GM12865 (cell line): Measurements from ENCODE around the gene FOXO6.
A peak's percentile ranks its signal among the peaks of the same experiment; 100 is the strongest.

Source experiments
- DNase-seq: peaks from one replicate; pipeline ENCODE4 v3.0.0; 2010; ENCODE audit warnings: low read depth
- H3K4me3 ChIP-seq: 2 replicates; pipeline ENCODE4 v1.5.1; 2011; ENCODE audit warnings: mild to moderate bottlenecking, low read depth, low read length, control low read depth
- TF ChIP-seq, protein P1 (sequence below): IDR thresholded peaks from 2 replicates; pipeline ENCODE4 v1.5.1; 2011; ENCODE audit warnings: low read length, control low read depth, low read depth, inconsistent platforms; ENCODE audit not compliant: insufficient read depth; ENCODE audit errors: missing control alignments

FOXO6 gene

DNA sequence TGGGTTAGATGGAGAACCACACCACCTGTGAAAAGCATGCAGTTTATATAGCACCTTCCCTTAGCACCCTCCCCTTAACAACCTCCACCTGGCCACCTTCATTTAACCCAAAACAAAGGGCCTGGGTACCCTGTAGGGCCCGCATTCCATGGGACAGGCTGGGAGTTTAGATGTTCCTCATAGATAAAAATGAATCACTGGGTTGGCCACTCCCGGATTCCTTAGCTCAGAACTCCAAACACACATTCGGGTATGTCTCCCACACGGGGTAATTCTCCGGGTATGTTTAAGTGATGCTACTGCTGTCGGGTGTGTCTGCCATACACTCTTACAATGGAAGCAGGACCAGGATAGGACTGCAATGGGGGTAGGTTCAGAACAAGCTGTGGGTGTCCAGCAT is 43.9 kb upstream of the FOXO6 start:
- TF ChIP-seq, protein P1, sequence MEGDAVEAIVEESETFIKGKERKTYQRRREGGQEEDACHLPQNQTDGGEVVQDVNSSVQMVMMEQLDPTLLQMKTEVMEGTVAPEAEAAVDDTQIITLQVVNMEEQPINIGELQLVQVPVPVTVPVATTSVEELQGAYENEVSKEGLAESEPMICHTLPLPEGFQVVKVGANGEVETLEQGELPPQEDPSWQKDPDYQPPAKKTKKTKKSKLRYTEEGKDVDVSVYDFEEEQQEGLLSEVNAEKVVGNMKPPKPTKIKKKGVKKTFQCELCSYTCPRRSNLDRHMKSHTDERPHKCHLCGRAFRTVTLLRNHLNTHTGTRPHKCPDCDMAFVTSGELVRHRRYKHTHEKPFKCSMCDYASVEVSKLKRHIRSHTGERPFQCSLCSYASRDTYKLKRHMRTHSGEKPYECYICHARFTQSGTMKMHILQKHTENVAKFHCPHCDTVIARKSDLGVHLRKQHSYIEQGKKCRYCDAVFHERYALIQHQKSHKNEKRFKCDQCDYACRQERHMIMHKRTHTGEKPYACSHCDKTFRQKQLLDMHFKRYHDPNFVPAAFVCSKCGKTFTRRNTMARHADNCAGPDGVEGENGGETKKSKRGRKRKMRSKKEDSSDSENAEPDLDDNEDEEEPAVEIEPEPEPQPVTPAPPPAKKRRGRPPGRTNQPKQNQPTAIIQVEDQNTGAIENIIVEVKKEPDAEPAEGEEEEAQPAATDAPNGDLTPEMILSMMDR: no peak
- DNase-seq: no peak

GRCh38 chr1:41318135-41318534 is 43.1 kb upstream of the FOXO6 start:
- DNase-seq: no peak
- H3K4me3 ChIP-seq: no peak overlapping the region
- TF ChIP-seq, protein P1: no peak

More for the DNA sequence above, 43.9 kb upstream of the FOXO6 start:
- H3K4me3 ChIP-seq: no peak overlapping the region

DNA sequence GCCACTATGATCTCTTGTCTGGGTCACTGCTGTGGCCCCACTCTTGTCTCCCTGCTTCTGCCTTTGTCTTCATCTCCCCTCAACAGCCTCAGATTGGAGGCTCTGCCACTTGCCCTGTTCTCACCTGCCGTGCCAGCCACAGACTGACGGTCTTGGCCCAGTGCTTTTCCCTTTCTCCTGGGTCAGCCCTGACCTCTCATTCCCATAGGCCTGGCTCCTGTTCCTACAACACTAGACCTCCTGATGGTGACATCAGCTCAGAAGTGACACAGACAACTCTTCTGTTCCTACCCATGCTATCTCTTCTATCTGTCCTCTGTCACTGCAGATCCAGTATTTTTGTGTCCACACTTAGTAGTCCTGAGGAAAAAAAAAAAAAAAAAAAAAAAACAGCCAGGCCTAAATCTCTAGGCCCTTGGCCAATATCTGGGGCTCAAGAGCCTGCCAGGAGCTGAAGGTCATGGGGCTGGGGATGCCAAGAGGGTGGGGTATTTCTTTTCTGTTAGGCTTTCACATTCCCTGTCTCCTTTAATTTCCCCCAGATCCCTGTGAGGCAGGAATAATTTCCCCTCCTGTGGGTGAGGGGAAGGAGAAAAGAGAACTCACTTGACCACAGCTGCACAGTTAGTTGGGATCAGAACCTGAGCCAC is 42.0 kb upstream of the FOXO6 start:
- no peak overlapping the region for H3K4me3 ChIP-seq
- TF ChIP-seq, protein P1: no peak

DNA sequence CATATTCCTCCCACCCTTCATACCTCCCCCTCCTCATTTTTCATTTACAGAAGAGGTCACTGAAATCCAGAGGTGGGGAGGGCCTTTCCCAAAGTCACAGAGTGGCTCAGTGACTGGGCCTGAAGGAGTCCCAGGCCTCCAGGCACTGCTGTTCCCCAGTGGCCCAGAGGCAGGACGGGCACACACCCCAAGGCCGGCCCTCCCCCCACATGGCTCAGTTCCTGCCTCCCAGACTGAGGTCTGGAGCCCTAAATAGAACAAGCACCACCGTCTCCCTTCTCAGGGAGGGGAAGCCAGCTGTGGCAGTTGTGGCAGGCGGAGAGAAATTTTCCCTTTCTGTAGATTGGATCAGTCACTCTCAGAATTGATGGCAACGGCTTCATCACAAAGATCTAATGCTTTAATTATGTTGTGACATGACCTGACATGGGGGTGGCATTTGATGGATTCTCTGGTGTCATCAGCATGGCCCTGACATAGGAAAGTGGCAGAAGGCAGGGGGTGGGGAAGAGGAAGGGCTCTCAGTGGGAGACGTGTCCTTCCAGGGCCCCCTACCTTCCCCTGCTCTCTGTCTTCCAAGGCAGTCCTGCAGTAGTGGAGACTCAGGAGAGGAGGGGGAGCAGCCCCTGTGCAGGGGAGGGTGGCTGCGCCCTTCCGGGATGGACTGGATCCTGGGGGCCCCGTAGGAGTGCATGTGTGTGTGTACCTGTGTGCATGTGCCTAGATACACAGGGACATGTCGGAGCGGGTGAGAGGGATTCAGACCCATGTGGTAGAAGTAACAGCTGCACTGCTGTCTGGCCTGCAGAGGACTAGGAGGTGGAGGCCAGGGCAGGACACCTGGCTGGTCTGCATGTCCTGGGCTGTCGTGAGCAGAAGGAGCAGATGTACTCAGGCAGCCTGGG is 41.2 kb upstream of the FOXO6 start:
- TF ChIP-seq, protein P1: no peak
- no peak for DNase-seq
- no peak overlapping the region for H3K4me3 ChIP-seq

More for the DNA sequence above, 42.0 kb upstream of the FOXO6 start:
- DNase-seq: no peak

DNA sequence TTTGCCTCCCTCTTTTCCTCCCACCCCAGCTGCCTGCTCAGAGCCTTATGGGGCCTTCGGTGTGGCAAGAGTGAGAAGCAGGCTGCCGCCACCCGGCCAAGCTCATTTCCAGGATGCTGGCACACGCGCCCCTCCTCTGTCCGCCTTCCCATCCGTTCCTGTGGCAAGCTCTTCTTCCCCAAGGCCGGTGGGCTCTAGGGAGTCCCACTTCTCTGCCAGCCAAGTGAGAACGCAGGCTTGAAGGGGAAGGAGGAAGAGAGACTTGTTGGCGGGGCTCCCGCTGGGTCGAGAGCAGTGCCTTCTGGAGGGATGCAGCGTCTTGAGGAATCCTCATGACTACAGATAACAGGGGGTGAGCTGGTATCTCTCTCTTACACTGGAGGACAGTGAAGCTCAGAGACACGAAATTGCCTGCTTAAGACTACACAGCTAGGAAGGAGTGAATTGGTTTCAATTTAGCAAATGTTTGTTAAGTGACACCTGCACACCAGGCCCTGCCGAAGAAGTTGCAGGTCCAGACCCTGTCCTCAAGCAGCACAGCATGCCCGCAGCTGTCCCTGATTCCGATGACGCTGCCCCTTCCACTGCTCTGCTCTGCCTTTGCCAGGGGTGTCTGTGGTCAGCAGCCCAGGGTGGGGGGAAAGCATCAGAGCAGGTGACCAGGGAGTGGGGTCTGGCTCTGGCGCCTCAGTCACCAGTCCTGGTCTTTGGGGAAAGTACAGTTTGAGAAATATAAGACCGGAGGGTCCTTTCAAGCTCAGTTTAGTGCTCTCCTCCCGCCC is 40.1 kb upstream of the FOXO6 start:
- DNase-seq: no peak
- H3K4me3 ChIP-seq: no peak overlapping the region
- TF ChIP-seq, protein P1: no peak

DNA sequence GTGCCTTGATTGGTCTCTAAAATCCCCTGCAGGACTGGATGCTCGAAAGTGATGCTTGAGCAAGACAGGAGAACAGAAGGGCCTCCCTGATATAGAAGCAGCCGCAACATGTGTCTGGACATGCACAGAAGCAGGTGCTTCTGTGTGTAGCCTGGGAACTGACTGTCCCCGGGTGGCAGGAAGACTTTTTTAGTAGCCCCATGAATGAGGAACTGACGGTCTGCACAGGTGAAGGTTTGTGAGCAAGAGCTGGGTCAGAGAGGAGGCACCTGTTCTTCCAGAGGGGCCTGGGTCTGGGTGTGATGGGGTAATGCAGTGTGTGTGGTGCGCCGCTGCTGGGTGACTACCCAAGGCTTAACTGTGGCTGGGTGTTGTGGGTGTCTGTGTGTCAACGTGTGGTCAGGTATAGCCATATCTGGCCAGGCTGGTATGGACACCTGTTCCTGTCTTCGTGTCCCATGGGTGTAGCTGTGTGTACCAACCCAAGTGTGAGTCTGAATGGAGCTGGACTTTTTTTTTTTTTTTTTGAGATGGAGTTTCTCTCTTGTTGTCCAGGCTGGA is 39.1 kb upstream of the FOXO6 start:
- TF ChIP-seq, protein P1: no peak
- peak; percentile 36 for DNase-seq
- H3K4me3 ChIP-seq: no peak overlapping the region
